SU-DHL-6 (cell line): ENCODE data around the gene CLEC4F.

Experiments
- EZH2phosphoT487 ChIP-seq: fragments of 200-600 bp; sonication (generic), shearing (Covaris generic); conservative IDR thresholded peaks from 2 replicates; pipeline ENCODE4 v1.6.1; 2018; ENCODE audit warnings: mild to moderate bottlenecking, antibody characterized with exemption, low read length, moderate library complexity, mixed read lengths
- TF ChIP-seq, protein P1 (sequence below): fragments of 200-600 bp; sonication (generic); IDR thresholded peaks from one replicate; pipeline ENCODE4 v1.5.1; 2017; ENCODE audit warnings: antibody characterized with exemption, mild to moderate bottlenecking, low read length, moderate library complexity; ENCODE audit not compliant: insufficient read depth, poor library complexity, severe bottlenecking

DNA sequence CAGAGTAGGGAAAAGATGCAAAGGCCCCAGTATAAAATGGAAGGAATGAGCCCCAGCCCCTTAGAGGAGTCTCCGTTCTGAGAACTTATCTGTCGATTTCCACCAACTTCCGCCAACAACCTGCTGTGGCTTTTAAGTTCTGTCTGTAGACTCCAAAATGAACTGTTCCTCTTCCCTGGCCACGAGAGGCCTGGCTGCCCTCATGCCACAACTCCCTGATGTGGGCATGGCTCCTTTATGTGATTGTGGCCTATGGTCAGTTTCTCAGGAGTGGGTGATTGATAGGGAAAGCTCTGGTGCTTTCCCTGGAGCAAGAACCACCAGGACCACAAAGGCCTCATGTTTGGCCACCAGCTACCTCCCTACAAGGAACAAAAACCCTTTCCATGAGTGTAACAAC is 34.0 kb upstream of the CLEC4F start:
- TF ChIP-seq EZH2phosphoT487: no peak
- TF ChIP-seq, protein P1, sequence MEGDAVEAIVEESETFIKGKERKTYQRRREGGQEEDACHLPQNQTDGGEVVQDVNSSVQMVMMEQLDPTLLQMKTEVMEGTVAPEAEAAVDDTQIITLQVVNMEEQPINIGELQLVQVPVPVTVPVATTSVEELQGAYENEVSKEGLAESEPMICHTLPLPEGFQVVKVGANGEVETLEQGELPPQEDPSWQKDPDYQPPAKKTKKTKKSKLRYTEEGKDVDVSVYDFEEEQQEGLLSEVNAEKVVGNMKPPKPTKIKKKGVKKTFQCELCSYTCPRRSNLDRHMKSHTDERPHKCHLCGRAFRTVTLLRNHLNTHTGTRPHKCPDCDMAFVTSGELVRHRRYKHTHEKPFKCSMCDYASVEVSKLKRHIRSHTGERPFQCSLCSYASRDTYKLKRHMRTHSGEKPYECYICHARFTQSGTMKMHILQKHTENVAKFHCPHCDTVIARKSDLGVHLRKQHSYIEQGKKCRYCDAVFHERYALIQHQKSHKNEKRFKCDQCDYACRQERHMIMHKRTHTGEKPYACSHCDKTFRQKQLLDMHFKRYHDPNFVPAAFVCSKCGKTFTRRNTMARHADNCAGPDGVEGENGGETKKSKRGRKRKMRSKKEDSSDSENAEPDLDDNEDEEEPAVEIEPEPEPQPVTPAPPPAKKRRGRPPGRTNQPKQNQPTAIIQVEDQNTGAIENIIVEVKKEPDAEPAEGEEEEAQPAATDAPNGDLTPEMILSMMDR: no peak
